Cardiac fibroblast (primary cell): ENCODE results near the gene PSTPIP2.

ENCODE experiments used
- DNase-seq, 2 donors: peaks; one replicate each; pipeline versions ENCODE4 v3.0.0 to v3.0.0-alpha.2; 2010; ENCODE audit warnings: low read depth in 2 of 2
- H3K4me3 ChIP-seq, 2 donors: replicated peaks in 1 of 2; 1 replicate in 1 of 2; 2 replicates in 1 of 2; pipeline ENCODE4 v1.5.1; 2011; ENCODE audit warnings: low read depth in 2 of 2, low read length in 2 of 2, mild to moderate bottlenecking in 2 of 2, moderate library complexity in 1 of 2
- CTCF ChIP-seq: IDR thresholded peaks from one replicate; pipeline ENCODE4 v1.5.1; 2011; ENCODE audit warnings: low read depth, mild to moderate bottlenecking, low read length, inconsistent platforms

Gene PSTPIP2

DNA sequence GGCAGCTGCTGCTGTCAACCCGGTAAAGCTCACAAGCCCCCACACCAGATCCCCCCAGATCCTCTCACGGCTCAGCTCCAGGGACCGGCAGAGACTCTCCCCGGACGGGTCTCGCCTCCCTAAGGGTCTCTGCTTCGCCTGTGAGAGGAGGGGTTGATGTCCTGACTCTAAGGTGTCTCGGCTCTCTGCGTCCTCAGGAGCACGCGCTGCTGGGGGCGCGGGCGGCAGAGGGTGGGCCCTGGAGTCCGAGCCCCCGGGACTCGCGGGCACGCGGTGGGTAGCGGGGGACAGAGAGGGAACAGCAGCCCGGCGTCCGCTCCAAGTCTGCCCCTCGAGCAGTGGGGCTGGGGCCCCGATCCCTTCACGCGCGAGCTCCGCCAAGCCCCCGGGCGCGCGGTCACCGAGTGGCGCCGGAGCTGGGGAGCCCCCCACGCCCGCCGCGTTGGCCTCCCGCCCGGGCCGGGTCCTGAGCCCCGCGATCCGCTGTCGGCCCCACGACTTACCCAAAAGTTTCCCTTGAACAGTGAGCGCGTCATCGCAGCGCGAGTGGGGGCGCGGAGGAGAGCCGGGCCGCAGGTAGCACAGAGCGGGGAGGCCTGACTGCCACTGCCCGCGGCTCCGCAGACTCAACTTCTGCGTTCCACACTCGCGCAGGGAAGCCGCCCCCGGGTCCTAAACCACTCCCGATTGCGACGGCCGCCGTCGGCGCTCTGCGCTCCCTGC is at the start of gene PSTPIP2:
Gene PSTPIP2 (minus strand): TSS at position 608 of the 723 bp plus-strand sequence. CDS start 72 bp downstream, at position 536.
- TF ChIP-seq CTCF = no peak
- DNase-seq = peak; percentile 64 to 65
- H3K4me3 ChIP-seq = peak within 1 kb of the TSS; percentile 67 to 81

GRCh38 chr18:46113751-46114150 is 41.7 kb upstream of the PSTPIP2 start:
- TF ChIP-seq CTCF = no peak
- no peak overlapping the region for H3K4me3 ChIP-seq
- no peak for DNase-seq

GRCh38 chr18:46110406-46110805 is 38.3 kb upstream of the PSTPIP2 start:
- no peak overlapping the region for H3K4me3 ChIP-seq
- no peak for DNase-seq
- no peak for TF ChIP-seq CTCF

DNA sequence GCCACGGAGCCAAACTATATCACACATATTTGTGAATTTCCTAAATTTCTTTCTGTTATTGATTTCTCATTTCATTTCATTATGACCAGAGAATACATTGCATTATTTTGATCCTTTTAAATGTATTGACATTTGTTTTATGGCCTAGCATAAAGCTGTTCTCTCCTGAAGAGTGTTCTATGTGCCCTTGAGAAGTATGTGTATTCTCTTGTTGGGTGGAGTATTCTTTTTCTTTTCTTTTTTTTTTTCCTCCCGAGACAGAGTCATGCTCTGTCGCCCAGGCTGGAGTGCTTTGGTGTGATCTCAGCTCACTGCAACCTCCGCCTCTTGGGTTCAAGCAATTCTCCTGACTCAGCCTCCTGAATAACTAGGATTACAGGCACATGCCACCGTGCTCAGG is 37.3 kb upstream of the PSTPIP2 start:
- no peak overlapping the region for H3K4me3 ChIP-seq
- DNase-seq = no peak
- TF ChIP-seq CTCF = no peak

GRCh38 chr18:46104128-46104911 is 32.3 kb upstream of the PSTPIP2 start, which contains the start of gene HAUS1:
Gene HAUS1, plus strand, starts transcription at chr18:46104385. Its CDS starts 27 bp downstream, at chr18:46104412.
- peak within 1 kb of the TSS; percentile 95 to 97 for H3K4me3 ChIP-seq
- peak; percentile 76 to 85 for DNase-seq
- TF ChIP-seq CTCF = no peak

- TF ChIP-seq CTCF = no peak
- DNase-seq = no peak
- no peak overlapping the region for H3K4me3 ChIP-seq
These were observed 27.4 kb upstream of the PSTPIP2 start for GRCh38 chr18:46099463-46099862.
